Right hindlimb (tissue), 1 donor: ENCODE measurements around the gene ITGAV.

Experiments used
- DNase-seq: peaks from one replicate; pipeline ENCODE4 v3.0.0-alpha.2; 2018

Gene ITGAV

GRCh38 chr2:186725783-186726182, 135.9 kb downstream of the ITGAV start:
- DNase-seq: no peak

- DNase-seq: no peak
Measured at GRCh38 chr2:186726938-186727337, 137.1 kb downstream of the ITGAV start.

GRCh38 chr2:186728631-186729030, 138.8 kb downstream of the ITGAV start:
- no peak for DNase-seq
